Cardiac muscle cell (in vitro differentiated cells and primary cell): ENCODE measurements around the gene IFFO2. TPM values are rescaled to one million over a fixed set of nuclear protein-coding genes. Genes with fewer than 3 reads are reported as not detected.

Experiments used
- DNase-seq, 2 donors: peaks; one replicate each; pipeline versions ENCODE4 v3.0.0 to v3.0.0-alpha.2; 2010 to 2017; ENCODE audit warnings: low read depth in 1 of 2, low spot score in 1 of 2
- H3K27ac ChIP-seq: fragments of 200-600 bp; sonication (generic); 2 replicates; pipeline ENCODE4 v1.5.1; 2016
- H3K27me3 ChIP-seq: fragments of 200-600 bp; sonication (generic); 2 replicates; pipeline ENCODE4 v1.6.0; 2016; ENCODE audit warnings: control low read depth
- H3K36me3 ChIP-seq: fragments of 200-600 bp; sonication (generic); 2 replicates; pipeline ENCODE4 v1.5.1; 2016; ENCODE audit warnings: control low read depth
- H3K4me1 ChIP-seq: fragments of 200-600 bp; sonication (generic); 2 replicates; pipeline ENCODE4 v1.8.1; 2017; ENCODE audit warnings: low read depth, mild to moderate bottlenecking, mixed run types
- H3K4me3 ChIP-seq: fragments of 200-600 bp; sonication (generic); 2 replicates; pipeline ENCODE4 v1.5.1; 2016; ENCODE audit warnings: mild to moderate bottlenecking
- H3K9me3 ChIP-seq: fragments of 200-600 bp; sonication (generic); 2 replicates; pipeline ENCODE4 v1.5.1; 2017; ENCODE audit warnings: low read depth, mild to moderate bottlenecking, control low read depth
- polyA plus RNA-seq: library from polyadenylated mRNA; unstranded; fragments of >200 nt; fragmentation: Nextera tagmentation; extraction: Ambion mirVana; gene quantifications from 2 replicates; pipeline ENCODE4 v1.2.1, GENCODE V29; 2016
- total RNA-seq: library from RNA; depleted of rRNA; stranded (reverse); fragments of >200 nt; gene quantifications from 2 replicates; pipeline ENCODE4 v1.2.3, GENCODE V29; 2016
- TF ChIP-seq, protein P1 (sequence below): IDR thresholded peaks from 2 replicates; pipeline ENCODE4 v1.5.1; 2012; ENCODE audit warnings: low read depth, mild to moderate bottlenecking, low read length

Gene IFFO2
- total and polyA plus RNA-seq, 2 experiments from 2014 or later = 0.78 to 18.5 TPM

DNA sequence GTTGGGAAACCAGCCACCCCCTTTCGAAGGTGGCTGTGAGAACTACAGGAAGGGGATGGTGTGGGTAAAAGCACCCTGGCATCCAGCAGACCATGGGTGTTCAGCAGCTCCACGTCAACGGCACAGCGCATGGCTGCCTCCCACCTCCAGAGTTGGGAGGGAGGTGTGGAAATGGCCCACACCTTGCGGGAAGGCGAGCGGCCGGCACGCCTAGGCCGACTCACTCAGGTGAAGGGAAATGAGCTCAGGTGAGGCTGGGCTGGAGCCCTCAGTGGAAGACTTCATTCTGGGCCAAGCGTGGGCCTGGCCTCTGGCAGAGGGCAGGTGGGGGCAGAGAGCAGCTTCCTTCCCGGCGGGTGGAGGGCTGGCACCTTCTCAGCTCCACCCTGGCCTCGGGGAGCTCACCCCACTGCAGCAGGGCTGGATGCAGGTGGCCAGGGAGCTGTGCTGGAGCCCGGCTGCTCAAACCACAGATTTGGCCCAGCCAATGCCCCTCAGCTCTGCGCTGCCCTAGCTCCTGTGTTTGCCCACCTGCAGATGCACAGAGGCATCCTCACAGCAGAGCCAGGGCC is 29.3 kb downstream of the IFFO2 start:
- no peak for DNase-seq
- Histone ChIP-seq H3K4me1 (peaks cover 24% of the 10 kb centered on the region), H3K36me3 (no peaks in the 10 kb centered on the region), H3K4me3 (no peak overlapping the region), H3K9me3 (no peaks in the 10 kb centered on the region), H3K27ac (no peak overlapping the region), H3K27me3 (no peaks in the 10 kb centered on the region)
- TF ChIP-seq, protein P1, sequence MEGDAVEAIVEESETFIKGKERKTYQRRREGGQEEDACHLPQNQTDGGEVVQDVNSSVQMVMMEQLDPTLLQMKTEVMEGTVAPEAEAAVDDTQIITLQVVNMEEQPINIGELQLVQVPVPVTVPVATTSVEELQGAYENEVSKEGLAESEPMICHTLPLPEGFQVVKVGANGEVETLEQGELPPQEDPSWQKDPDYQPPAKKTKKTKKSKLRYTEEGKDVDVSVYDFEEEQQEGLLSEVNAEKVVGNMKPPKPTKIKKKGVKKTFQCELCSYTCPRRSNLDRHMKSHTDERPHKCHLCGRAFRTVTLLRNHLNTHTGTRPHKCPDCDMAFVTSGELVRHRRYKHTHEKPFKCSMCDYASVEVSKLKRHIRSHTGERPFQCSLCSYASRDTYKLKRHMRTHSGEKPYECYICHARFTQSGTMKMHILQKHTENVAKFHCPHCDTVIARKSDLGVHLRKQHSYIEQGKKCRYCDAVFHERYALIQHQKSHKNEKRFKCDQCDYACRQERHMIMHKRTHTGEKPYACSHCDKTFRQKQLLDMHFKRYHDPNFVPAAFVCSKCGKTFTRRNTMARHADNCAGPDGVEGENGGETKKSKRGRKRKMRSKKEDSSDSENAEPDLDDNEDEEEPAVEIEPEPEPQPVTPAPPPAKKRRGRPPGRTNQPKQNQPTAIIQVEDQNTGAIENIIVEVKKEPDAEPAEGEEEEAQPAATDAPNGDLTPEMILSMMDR = no peak

- TF ChIP-seq, protein P1 = no peak
- Histone ChIP-seq H3K27ac (no peak overlapping the region), H3K36me3 (no peaks in the 10 kb centered on the region), H3K9me3 (no peaks in the 10 kb centered on the region), H3K4me3 (no peak overlapping the region), H3K4me1 (peaks cover 31% of the 10 kb centered on the region), H3K27me3 (no peaks in the 10 kb centered on the region)
- DNase-seq = peak in 1 of 2 donors; percentile 94
Observed at GRCh38 chr1:18926315-18927081, 30.0 kb downstream of the IFFO2 start.

GRCh38 chr1:18925279-18925678 is 31.2 kb downstream of the IFFO2 start:
- Histone ChIP-seq H3K4me3 (no peak overlapping the region), H3K9me3 (no peaks in the 10 kb centered on the region), H3K36me3 (no peaks in the 10 kb centered on the region), H3K27me3 (no peaks in the 10 kb centered on the region), H3K4me1 (peaks cover 35% of the 10 kb centered on the region), H3K27ac (no peak overlapping the region)
- TF ChIP-seq, protein P1 = no peak
- no peak for DNase-seq

DNA sequence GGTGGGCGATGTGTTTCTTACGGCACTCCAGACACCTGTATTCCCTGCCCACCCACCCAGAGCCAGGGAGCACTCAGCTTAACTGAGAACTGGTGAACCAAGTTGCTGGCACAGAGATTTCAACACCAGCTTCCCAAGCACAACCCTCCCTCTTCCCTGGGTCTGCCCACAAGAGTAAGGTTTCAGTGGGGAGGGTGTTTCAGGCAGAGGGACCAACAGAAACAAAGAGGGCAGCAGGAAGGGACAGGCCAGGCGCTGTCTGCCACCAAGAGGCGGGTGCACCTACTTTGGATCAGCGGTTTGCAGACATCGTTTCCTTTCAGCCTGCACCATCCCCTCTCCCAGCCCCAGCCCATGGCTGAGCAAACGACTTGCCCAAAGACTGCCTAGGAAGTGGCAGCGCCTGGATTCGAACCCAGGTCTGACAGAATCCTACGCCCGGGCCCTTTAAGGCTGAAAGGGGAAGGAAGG is 32.2 kb downstream of the IFFO2 start:
- no peak overlapping the region for H3K4me3 ChIP-seq
- peak overlapping the region; percentile 66 for H3K27ac ChIP-seq
- peak in 1 of 2 donors; percentile 44 for DNase-seq
- TF ChIP-seq, protein P1 = no peak
- no peaks in the 10 kb centered on the region for H3K9me3 ChIP-seq
- no peaks in the 10 kb centered on the region for H3K27me3 ChIP-seq
- peaks cover 39% of the 10 kb centered on the region for H3K4me1 ChIP-seq
- H3K36me3 ChIP-seq = no peaks in the 10 kb centered on the region

DNA sequence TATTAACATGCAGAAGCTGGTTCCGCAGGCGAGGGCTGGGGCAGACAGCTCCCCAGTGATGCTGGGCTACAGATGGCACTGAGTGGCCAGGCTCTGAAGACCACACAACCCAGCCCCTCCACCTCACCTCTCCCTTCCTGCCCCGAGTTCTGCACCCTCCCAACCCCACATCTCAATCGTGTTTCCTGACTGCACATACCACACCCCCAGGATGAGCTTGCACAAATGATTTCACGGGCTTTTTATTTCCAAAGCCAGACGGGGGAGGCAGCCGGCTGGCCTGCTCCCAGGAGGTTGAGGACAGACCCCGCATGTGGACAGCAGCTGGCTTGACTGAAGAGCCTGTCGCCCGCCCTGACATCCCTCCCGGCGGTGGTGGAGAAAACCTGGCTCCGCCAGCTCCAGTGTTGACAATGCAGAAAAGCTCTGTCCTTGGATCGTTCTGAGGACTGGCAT is 32.7 kb downstream of the IFFO2 start:
- peak overlapping the region; percentile 66 for H3K27ac ChIP-seq

More for the DNA sequence above, 32.7 kb downstream of the IFFO2 start:
- TF ChIP-seq, protein P1 = no peak
- Histone ChIP-seq H3K27me3 (no peaks in the 10 kb centered on the region), H3K4me3 (no peak overlapping the region), H3K9me3 (no peaks in the 10 kb centered on the region), H3K4me1 (peaks cover 42% of the 10 kb centered on the region), H3K36me3 (no peaks in the 10 kb centered on the region)
- peak in 1 of 2 donors; percentile 37 for DNase-seq
